HepG2 (cell line): ENCODE data around the gene FETUB. TPM values are rescaled to one million over a fixed set of nuclear protein-coding genes. Genes with fewer than 3 reads are reported as not detected.

Experiments used
- ATF2 ChIP-seq: sonication (generic); formaldehyde crosslinking; IDR thresholded peaks from 2 replicates; pipeline ENCODE4 v1.4.0; 2020; ENCODE audit warnings: missing genetic modification reagents
- CEBPZ ChIP-seq: IDR thresholded peaks from 2 replicates; pipeline ENCODE4 v1.6.1; 2012; ENCODE audit warnings: low read length, improper control_type of control experiment
- CREB1 ChIP-seq, 2 experiments: fragments of 450-650 bp in 1 of 2; IDR thresholded peaks; 2 replicates each; pipeline ENCODE4 v1.6.1; 2016 to 2017; ENCODE audit warnings: control low read depth in 1 of 2, mild to moderate bottlenecking in 1 of 2, missing compliant biosample characterization in 1 of 2, missing genetic modification characterization in 1 of 2
- DNMT1 ChIP-seq: sonication (generic); formaldehyde crosslinking; IDR thresholded peaks from 2 replicates; pipeline ENCODE4 v1.5.1; 2020; ENCODE audit warnings: mild to moderate bottlenecking, missing genetic modification reagents
- MAFF ChIP-seq: IDR thresholded peaks from 2 replicates; pipeline ENCODE4 v1.6.1; 2011; ENCODE audit warnings: low read depth, low read length, improper control_type of control experiment
- MXI1 ChIP-seq: IDR thresholded peaks from 3 replicates; pipeline ENCODE4 v1.6.1; 2012; ENCODE audit warnings: low read depth, low read length, inconsistent platforms, borderline replicate concordance
- NFRKB ChIP-seq: fragments of 450-650 bp; IDR thresholded peaks from 2 replicates; pipeline ENCODE4 v1.6.1; 2017
- NR1H2 ChIP-seq: sonication (generic); formaldehyde crosslinking; IDR thresholded peaks from 2 replicates; pipeline ENCODE4 v1.8.1; 2022; ENCODE audit warnings: low read depth, missing genetic modification reagents, borderline replicate concordance
- SATB2 ChIP-seq: sonication (generic); formaldehyde crosslinking; IDR thresholded peaks from 2 replicates; pipeline ENCODE4 v1.5.0; 2020; ENCODE audit warnings: missing genetic modification reagents
- SP2 ChIP-seq: sonication (generic); formaldehyde crosslinking; IDR thresholded peaks from 2 replicates; pipeline ENCODE4 v1.5.1; 2020; ENCODE audit warnings: mild to moderate bottlenecking, missing genetic modification reagents
- TBL1XR1 ChIP-seq: fragments of 150-350 bp; IDR thresholded peaks from 2 replicates; pipeline ENCODE4 v1.6.1; 2014; ENCODE audit warnings: borderline replicate concordance, low read length; ENCODE audit not compliant: partially characterized antibody
- ZBTB21 ChIP-seq: sonication (generic); formaldehyde crosslinking; IDR thresholded peaks from 2 replicates; pipeline ENCODE4 v1.4.0; 2020; ENCODE audit warnings: missing genetic modification reagents
- ZNF614 ChIP-seq: IDR thresholded peaks from 2 replicates; pipeline ENCODE4 v1.6.1; 2018; ENCODE audit warnings: missing biosample characterization, missing genetic modification reagents, inconsistent platforms, borderline replicate concordance
- ZNF788 ChIP-seq: sonication (generic); formaldehyde crosslinking; IDR thresholded peaks from 2 replicates; pipeline ENCODE4 v1.5.0; 2020; ENCODE audit warnings: mild to moderate bottlenecking, missing genetic modification reagents, borderline replicate concordance
- polyA plus RNA-seq, 8 experiments: library from polyadenylated mRNA; depleted of rRNA in 3 of 8; stranded (reverse) in 7 of 8; unstranded in 1 of 8; fragments of >200 nt; fragmentation: Illumina TruSeq in 4 of 8; extraction: Trizol in 4 of 8; gene quantifications; 2 replicates each; pipeline versions ENCODE4 v1.2.1 to v1.2.3, GENCODE V29; 2011 to 2016; ENCODE audit warnings: low read depth in 4 of 8, missing spikeins in 1 of 8, mixed read lengths in 1 of 8; ENCODE audit not compliant: insufficient read depth in 1 of 8
- total RNA-seq, 5 experiments: library from RNA; depleted of rRNA; stranded (reverse); fragments of >200 nt; fragmentation: Illumina TruSeq; extraction: Trizol; gene quantifications; 2 replicates each; pipeline ENCODE4 v1.2.3, GENCODE V29; 2016; ENCODE audit warnings: low read depth in 1 of 5
- TF ChIP-seq, protein P1 (sequence below): sonication (generic); formaldehyde crosslinking; IDR thresholded peaks from 2 replicates; pipeline ENCODE4 v1.5.1; 2020; ENCODE audit warnings: missing genetic modification reagents, mild to moderate bottlenecking, borderline replicate concordance
- TF ChIP-seq, protein P2 (sequence below): sonication (generic); formaldehyde crosslinking; conservative IDR thresholded peaks from 2 replicates; pipeline ENCODE4 v1.8.0; 2022; ENCODE audit warnings: mild to moderate bottlenecking, moderate library complexity, missing genetic modification reagents

Gene FETUB
- total and polyA plus RNA-seq, 2 of the 13 experiments (the other 11 are each of a cell fraction or from before 2014, with no cell fraction given) = 2.1 to 4.4 TPM

GRCh38 chr3:186599142-186599784 is 40.9 kb upstream of the FETUB start (continued):
- TF ChIP-seq, protein P1, sequence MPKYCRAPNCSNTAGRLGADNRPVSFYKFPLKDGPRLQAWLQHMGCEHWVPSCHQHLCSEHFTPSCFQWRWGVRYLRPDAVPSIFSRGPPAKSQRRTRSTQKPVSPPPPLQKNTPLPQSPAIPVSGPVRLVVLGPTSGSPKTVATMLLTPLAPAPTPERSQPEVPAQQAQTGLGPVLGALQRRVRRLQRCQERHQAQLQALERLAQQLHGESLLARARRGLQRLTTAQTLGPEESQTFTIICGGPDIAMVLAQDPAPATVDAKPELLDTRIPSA (CRISPR knock-in tag) = no peak
- peak; percentile 84 for TF ChIP-seq TBL1XR1
- TF ChIP-seq SP2 (CRISPR knock-in tag) = no peak
- no peak for TF ChIP-seq NFRKB
- TF ChIP-seq CREB1 (IDR thresholded peaks at IDR 0.05) = 0 out of 2 replicates have a peak, but pooled peaks have one; percentile 17
- TF ChIP-seq CREB1 (CRISPR knock-in tag; IDR thresholded peaks at IDR 0.05) = peak; percentile 71
- TF ChIP-seq CEBPZ = no peak
- TF ChIP-seq ZNF614 (CRISPR knock-in tag) = peak; percentile 27; the same call in 1 of the 2 replicates
- no peak for TF ChIP-seq NR1H2
- peak; percentile 69; the same call in 1 of the 2 replicates for TF ChIP-seq ZBTB21 (CRISPR knock-in tag)
- no peak for TF ChIP-seq DNMT1 (CRISPR knock-in tag)
- no peak; the same call in 2 of the 3 replicates for TF ChIP-seq MXI1
- no peak for TF ChIP-seq SATB2 (CRISPR knock-in tag)
- TF ChIP-seq, protein P2, sequence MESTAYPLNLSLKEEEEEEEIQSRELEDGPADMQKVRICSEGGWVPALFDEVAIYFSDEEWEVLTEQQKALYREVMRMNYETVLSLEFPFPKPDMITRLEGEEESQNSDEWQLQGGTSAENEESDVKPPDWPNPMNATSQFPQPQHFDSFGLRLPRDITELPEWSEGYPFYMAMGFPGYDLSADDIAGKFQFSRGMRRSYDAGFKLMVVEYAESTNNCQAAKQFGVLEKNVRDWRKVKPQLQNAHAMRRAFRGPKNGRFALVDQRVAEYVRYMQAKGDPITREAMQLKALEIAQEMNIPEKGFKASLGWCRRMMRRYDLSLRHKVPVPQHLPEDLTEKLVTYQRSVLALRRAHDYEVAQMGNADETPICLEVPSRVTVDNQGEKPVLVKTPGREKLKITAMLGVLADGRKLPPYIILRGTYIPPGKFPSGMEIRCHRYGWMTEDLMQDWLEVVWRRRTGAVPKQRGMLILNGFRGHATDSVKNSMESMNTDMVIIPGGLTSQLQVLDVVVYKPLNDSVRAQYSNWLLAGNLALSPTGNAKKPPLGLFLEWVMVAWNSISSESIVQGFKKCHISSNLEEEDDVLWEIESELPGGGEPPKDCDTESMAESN (CRISPR knock-in tag) = no peak; the same call in 1 of the 2 replicates
- no peak for TF ChIP-seq MAFF
- TF ChIP-seq ATF2 = peak; percentile 90; the same call in 1 of the 2 replicates
- peak; percentile 28; the same call in 1 of the 2 replicates for TF ChIP-seq ZNF788 (CRISPR knock-in tag)
